NCI-H2081 treated with DMSO at 0.1 percent for 48 hours (cell line): ENCODE results near the gene BRD1.
"Not testable (repeated sequence)": the region's sequence is repeated elsewhere in the genome, so short reads cannot be mapped to it uniquely, and the experiment has no call there.

Experiments
- DNase-seq: peaks from one replicate; lab custom pipeline; 2025; lab: John Stamatoyannopoulos, UW

BRD1 gene

GRCh38 chr22:49852898-49853894, 25.5 kb upstream of the BRD1 start, which contains the start of gene ZBED4:
Gene ZBED4, plus strand, starts transcription at chr22:49853844. Its CDS starts 29,819 bp downstream, at chr22:49883663.
- DNase-seq: peak; percentile 69

GRCh38 chr22:49852568-49852897, 24.9 kb upstream of the BRD1 start:
- DNase-seq: not testable (repeated sequence)

- no peak for DNase-seq
These were observed 23.5 kb upstream of the BRD1 start for GRCh38 chr22:49850959-49851802.

GRCh38 chr22:49850021-49850911, 22.6 kb upstream of the BRD1 start:
- no peak for DNase-seq

GRCh38 chr22:49849161-49850020, 21.7 kb upstream of the BRD1 start:
- no peak for DNase-seq

- no peak for DNase-seq
These were observed 21.1 kb upstream of the BRD1 start for GRCh38 chr22:49848690-49849160.

GRCh38 chr22:49847751-49848689, 20.3 kb upstream of the BRD1 start:
- DNase-seq: no peak

GRCh38 chr22:49845666-49846459, 18.2 kb upstream of the BRD1 start:
- no peak for DNase-seq

- DNase-seq: no peak
These were observed 17.6 kb upstream of the BRD1 start for GRCh38 chr22:49845241-49845640.

GRCh38 chr22:49838771-49839717, 11.4 kb upstream of the BRD1 start:
- no peak for DNase-seq

- DNase-seq: no peak
These were observed 5.8 kb upstream of the BRD1 start for GRCh38 chr22:49833340-49834007.

GRCh38 chr22:49829044-49829853, 1.6 kb upstream of the BRD1 start:
- no peak for DNase-seq

- no peak for DNase-seq
These were observed 909 bp upstream of the BRD1 start for GRCh38 chr22:49828599-49828965.

GRCh38 chr22:49827271-49827852, 311 bp downstream of the BRD1 start:
- no peak for DNase-seq

GRCh38 chr22:49826603-49827270, 936 bp downstream of the BRD1 start:
- DNase-seq: no peak
